ENCODE measurements around the gene HOXA1. TPM values are rescaled to one million over a fixed set of nuclear protein-coding genes. Genes with fewer than 3 reads are reported as not detected.

Gene HOXA1
- total RNA-seq, 1 donor from 2014 or later: not detected

DNA sequence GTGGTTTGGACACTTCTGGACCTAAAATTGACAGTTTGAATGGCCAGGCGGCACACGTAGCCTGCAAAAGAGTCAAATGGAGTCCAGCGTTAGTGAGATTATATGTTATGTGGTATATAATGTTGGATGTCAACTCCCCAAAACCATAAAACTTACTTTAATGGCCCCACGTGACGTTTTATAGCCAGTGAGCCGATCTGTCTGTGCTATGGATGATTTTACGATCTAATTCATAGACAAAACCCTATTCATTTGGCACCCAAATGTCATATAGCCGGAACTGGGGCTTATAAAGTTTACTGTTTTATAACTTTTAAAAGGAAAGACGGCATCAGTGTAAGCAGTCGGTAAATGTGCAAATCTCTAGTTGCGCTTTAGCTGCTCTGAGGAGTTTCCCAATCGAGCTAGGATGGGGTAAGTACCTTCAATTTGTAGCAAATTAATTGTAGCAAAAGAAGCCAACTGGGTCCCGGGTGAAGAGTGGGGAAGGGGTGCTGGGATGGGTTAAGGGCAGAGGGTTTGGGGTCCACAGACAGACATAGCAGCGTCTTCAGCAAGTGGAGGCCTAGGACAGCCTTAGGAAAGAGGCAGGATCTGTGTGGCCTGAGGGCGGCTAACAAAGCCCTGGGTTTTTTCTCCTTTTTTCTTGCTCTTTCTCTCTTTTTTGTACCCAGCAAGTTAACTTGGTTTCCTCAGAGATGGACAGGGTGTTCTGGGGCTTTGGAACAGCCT, 44.5 kb upstream of the HOXA1 start:
- no peaks in the 10 kb centered on the region for H3K4me1 Mint-ChIP-seq (ENCODE audit: low read depth, unreplicated experiment)

DNA sequence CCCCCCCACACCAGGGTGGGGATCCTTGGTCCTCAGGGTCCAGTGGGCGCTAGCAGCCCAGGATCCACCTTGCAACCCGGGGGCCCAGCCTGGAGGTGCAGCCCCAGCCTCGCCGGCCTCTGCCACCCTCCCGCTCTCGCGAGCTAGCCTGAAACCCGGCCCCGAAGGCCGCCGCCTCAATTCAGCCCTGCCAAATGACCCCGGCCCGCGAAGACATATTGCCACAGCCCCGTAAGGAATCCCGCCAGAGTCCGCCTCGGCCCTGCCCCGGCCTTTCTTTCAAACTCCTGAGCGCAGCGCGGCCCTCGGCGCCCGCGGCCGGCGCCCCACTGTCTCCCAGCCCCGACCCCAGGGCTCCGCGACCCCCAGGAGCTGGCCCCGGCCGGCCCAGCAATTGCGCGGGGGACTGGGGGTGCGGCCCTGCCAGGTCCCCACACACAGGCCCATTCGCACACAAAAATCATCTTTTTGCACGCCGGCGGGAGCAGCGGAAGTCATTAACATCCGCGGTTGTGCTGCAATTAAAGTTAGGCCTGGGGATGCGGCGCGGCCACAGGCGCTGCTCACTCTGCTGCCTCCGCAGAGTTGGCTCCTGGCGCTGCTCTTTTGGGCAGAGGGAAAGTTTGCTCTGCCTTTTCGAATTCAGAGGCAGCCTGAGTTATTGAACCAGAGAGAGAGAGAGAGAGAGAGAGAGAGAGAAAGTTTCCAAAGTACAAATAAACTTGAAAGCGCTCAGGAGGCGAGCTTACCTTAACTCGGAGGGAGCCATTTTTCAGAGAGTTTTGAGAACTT, 43.7 kb upstream of the HOXA1 start:
- peaks cover 4% of the 10 kb centered on the region for H3K9me3 Mint-ChIP-seq (ENCODE audit: unreplicated experiment)
- peaks cover 35% of the 10 kb centered on the region for H3K27me3 Mint-ChIP-seq (ENCODE audit: unreplicated experiment)
- peaks cover 5% of the 10 kb centered on the region for H3K36me3 Mint-ChIP-seq (ENCODE audit: unreplicated experiment)
- DNase-seq: no peak
- H3K27ac Mint-ChIP-seq (ENCODE audit: unreplicated experiment): no peak overlapping the region
- TF ChIP-seq, protein P1, sequence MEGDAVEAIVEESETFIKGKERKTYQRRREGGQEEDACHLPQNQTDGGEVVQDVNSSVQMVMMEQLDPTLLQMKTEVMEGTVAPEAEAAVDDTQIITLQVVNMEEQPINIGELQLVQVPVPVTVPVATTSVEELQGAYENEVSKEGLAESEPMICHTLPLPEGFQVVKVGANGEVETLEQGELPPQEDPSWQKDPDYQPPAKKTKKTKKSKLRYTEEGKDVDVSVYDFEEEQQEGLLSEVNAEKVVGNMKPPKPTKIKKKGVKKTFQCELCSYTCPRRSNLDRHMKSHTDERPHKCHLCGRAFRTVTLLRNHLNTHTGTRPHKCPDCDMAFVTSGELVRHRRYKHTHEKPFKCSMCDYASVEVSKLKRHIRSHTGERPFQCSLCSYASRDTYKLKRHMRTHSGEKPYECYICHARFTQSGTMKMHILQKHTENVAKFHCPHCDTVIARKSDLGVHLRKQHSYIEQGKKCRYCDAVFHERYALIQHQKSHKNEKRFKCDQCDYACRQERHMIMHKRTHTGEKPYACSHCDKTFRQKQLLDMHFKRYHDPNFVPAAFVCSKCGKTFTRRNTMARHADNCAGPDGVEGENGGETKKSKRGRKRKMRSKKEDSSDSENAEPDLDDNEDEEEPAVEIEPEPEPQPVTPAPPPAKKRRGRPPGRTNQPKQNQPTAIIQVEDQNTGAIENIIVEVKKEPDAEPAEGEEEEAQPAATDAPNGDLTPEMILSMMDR (IDR thresholded peaks at IDR 0.05; ENCODE audit: partially characterized antibody, unreplicated experiment): no peak
- H3K4me3 Mint-ChIP-seq (ENCODE audit: unreplicated experiment): no peak overlapping the region
- H3K4me1 Mint-ChIP-seq (ENCODE audit: low read depth, unreplicated experiment): no peaks in the 10 kb centered on the region

More for the DNA sequence above, 44.5 kb upstream of the HOXA1 start:
- peaks cover 4% of the 10 kb centered on the region for H3K9me3 Mint-ChIP-seq (ENCODE audit: unreplicated experiment)
- peaks cover 5% of the 10 kb centered on the region for H3K36me3 Mint-ChIP-seq (ENCODE audit: unreplicated experiment)
- no peak overlapping the region for H3K27ac Mint-ChIP-seq (ENCODE audit: unreplicated experiment)
- H3K27me3 Mint-ChIP-seq (ENCODE audit: unreplicated experiment): peaks cover 37% of the 10 kb centered on the region
- no peak overlapping the region for H3K4me3 Mint-ChIP-seq (ENCODE audit: unreplicated experiment)
- DNase-seq: no peak
- TF ChIP-seq, protein P1 (IDR thresholded peaks at IDR 0.05; ENCODE audit: partially characterized antibody, unreplicated experiment): no peak

DNA sequence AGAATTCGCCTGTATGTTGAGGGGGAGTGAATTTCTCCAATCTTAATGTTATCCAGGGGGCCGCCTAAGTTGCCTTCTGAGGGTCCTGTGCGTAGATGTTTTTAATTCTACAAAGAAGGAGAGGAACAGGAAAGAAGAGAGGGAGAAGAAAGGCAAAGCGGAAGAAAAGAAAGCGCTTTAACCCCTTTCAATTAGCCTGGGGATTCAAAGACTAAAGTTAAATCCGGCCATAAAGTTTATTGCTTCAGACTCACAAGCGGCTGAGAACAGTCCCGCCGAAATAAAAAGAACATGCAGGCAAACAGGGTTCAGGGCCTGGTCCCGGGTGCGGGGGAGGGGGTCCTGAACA, 43.2 kb upstream of the HOXA1 start:
- no peak for DNase-seq
- Mint-ChIP-seq H3K9me3 (ENCODE audit: unreplicated experiment) (peaks cover 4% of the 10 kb centered on the region), H3K27me3 (ENCODE audit: unreplicated experiment) (peaks cover 36% of the 10 kb centered on the region), H3K4me1 (ENCODE audit: low read depth, unreplicated experiment) (no peaks in the 10 kb centered on the region), H3K4me3 (ENCODE audit: unreplicated experiment) (peak overlapping the region; percentile 39), H3K36me3 (ENCODE audit: unreplicated experiment) (peaks cover 5% of the 10 kb centered on the region), H3K27ac (ENCODE audit: unreplicated experiment) (no peak overlapping the region)
- TF ChIP-seq, protein P1 (IDR thresholded peaks at IDR 0.05; ENCODE audit: partially characterized antibody, unreplicated experiment): no peak

DNA sequence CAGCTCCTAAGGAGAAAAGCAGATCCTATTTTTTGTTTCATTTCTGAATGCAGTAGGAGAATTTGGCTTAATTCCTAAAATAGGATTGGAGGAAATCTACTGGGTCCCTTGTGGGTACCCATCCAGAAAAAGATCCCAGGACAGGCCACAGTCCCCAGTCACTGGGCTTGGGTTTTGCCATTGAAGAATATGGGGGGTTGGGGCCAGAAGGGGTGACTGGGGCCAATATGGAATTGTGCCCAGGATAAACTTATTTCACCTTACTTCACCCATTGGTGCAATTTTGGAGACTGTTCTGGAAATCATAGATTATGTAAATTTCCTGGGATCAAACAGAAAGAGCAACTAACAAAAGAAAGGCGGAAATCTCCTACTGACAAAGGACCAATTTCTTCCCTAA, 42.7 kb upstream of the HOXA1 start:
- Mint-ChIP-seq H3K27me3 (ENCODE audit: unreplicated experiment) (peaks cover 35% of the 10 kb centered on the region), H3K27ac (ENCODE audit: unreplicated experiment) (no peak overlapping the region), H3K4me3 (ENCODE audit: unreplicated experiment) (no peak overlapping the region), H3K4me1 (ENCODE audit: low read depth, unreplicated experiment) (no peaks in the 10 kb centered on the region), H3K9me3 (ENCODE audit: unreplicated experiment) (peaks cover 4% of the 10 kb centered on the region), H3K36me3 (ENCODE audit: unreplicated experiment) (peaks cover 5% of the 10 kb centered on the region)
- TF ChIP-seq, protein P1 (IDR thresholded peaks at IDR 0.05; ENCODE audit: partially characterized antibody, unreplicated experiment): no peak
- no peak for DNase-seq

All from glutamatergic neuron (in vitro differentiated cells).